ENCODE data around the gene ENTR1.

DNA sequence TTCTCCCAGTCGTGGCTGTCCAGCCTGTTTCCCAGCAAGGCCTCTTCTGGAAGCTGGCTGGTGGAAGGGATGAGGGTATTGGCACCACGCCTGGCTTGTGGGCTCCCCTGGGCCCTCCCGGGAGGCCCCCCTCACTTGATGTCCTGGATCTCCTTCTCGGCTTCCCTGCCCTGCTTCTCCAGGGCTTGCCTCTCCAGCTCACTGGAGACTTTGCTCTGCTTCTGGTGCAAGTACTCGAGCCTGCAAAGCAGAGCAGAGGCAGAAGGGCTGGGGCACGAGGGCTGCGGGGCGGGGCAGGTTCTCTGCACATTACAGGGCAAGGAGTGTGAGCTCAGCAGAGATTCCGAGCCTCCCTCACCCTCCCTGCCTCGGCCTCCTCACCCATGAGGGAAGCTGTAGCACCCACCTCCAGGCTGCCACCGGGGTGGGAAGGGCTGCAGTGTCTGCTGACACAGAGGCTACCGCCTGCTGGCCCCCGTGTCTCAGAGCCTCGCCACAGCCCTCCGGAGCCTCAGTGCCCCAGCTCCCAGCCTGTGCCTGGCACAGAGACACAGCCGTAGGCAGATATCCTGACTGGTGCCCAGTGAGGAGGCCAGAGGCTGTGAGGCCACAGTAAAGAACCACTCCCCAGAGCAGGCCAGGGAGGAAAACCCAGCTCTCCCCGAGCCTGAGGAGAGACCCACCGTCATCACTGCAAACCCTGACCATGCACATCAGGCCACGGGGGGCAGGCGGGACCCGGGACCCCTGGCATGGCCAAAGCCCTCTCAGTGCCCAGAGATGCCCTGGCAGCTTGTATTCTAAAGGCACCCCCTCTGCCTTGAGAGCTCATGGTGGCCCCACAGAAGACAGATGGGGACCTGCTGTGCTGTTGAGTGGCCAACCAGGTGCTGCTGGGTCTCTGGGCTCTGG lies 17.6 kb downstream of the ENTR1 start:
- TF ChIP-seq POLR2AphosphoS5 (IDR thresholded peaks at IDR 0.05) (no peak), EZH2 (IDR thresholded peaks at IDR 0.05; ENCODE audit: borderline replicate concordance, insufficient read depth, low read length, poor library complexity, severe bottlenecking) (no peak)

All from neural cell (in vitro differentiated cells).